Measurements from ENCODE around the gene ANXA10.

DNA sequence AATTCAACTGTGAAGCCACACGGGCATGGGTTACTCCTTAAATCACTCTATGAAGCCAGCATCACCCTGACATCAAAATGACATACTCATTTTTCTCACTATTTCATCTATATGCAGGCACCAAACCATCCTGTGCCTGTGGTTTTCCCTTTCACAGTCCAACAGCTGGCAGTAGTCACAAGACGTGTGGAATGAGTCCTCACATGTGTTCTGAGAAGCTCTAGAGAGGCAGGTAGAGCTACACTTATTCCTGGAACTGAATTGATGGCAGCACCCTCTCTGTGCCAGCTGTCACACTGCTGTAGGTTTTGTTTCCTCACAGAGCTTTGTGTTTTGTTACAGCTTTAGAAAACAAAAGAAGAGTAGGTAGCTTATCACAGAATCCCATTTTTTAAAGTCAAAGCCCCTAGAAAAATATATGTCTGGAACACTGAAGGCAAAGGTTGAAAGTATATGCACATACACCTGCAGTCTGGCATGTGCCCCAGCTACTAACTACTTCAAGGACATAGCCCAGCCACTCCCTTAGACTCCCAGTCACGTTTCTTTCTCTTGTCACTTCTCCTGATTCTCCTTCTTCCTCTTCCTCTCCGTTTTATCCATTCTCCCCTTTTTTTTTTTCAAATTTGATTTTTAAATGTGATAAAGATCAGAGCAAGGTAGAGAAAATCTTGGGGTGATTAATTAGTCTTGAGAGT lies 107.1 kb downstream of the ANXA10 start:
- TF ChIP-seq CTCF (IDR thresholded peaks at IDR 0.05) (no peak), FOXJ3 (CRISPR knock-in tag; IDR thresholded peaks at IDR 0.05) (no peak), EP300 (IDR thresholded peaks at IDR 0.05; ENCODE audit: borderline replicate concordance in 1 of 2, low read depth in 1 of 2, low read length in 1 of 2) (no peak)
